GM12891 (cell line): ENCODE results near the gene TRAF3.

ENCODE experiments used
- PAX5 ChIP-seq: IDR thresholded peaks from 2 replicates; pipeline ENCODE4 v1.6.1; 2011; ENCODE audit warnings: low read length, moderate library complexity, mild to moderate bottlenecking; ENCODE audit not compliant: insufficient read depth, severe bottlenecking
- POLR2A ChIP-seq: IDR thresholded peaks from 2 replicates; pipeline ENCODE4 v1.6.1; 2011; ENCODE audit warnings: low read depth, low read length, control low read depth
- POLR2AphosphoS5 ChIP-seq: IDR thresholded peaks from 2 replicates; pipeline ENCODE4 v1.6.1; 2011; ENCODE audit warnings: low read depth, low read length, control low read depth
- POU2F2 ChIP-seq: IDR thresholded peaks from 2 replicates; pipeline ENCODE4 v1.6.1; 2011; ENCODE audit warnings: low read depth, mild to moderate bottlenecking, control low read depth, low read length, moderate library complexity
- TAF1 ChIP-seq: IDR thresholded peaks from 2 replicates; pipeline ENCODE4 v1.6.1; 2011; ENCODE audit warnings: low read depth, low read length, control low read depth

GRCh38 chr14:102907303-102907844 lies 130.1 kb downstream of the TRAF3 start:
- TF ChIP-seq POLR2A (0 out of 2 replicates have a peak, but pooled peaks have one; percentile 0), TAF1 (no peak), PAX5 (no peak), POLR2AphosphoS5 (peak; percentile 44; the same call in 1 of the 2 replicates), POU2F2 (no peak)
